NCI-H2196 treated with DMSO at 0.1 percent for 48 hours (cell line): ENCODE results near the gene HABP2.

Experiments
- DNase-seq: peaks from one replicate; lab custom pipeline; 2025; ENCODE audit not compliant: unreplicated experiment; lab: John Stamatoyannopoulos, UW

The HABP2 gene

DNA sequence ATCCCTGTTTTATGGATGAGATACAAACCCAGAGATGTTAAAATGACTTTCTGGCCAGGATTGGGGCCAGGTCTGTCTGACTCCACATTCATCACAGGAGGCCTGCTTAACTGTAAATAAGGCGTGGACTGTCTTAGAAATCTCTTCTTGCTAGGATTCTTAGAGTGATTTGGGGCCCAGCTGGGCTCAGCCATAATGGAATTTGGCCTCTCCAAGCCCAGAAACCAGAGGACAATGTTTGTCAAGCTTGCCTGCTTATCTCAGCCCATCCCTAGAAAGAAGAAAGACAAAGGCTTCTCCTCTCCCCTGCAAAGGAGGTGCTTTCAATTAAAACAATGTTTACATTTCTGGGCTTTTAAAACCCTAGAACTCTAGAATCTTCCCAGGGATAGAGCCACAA lies 2.9 kb downstream of the HABP2 start:
- no peak for DNase-seq

DNA sequence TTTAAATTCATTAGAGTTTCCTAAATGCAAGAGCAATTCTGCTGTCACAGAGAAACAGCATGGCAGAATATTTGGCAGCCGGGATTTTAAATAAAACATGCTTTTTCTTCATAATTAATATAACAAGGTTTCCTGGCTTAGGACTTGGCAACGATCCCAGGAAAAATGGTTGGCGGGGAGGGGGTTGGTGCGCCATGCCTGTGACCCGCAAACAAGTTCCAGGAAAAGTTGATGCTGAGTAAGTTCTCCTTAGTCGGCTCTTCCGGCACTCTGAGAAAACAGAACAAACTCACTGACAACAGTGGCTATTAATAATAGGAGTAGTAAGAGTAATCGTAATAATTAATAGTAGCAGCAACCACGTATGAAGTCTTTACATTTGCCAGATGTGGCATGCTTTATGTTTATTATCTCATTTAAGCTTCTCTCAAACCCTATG lies 4.6 kb downstream of the HABP2 start:
- no peak for DNase-seq

DNA sequence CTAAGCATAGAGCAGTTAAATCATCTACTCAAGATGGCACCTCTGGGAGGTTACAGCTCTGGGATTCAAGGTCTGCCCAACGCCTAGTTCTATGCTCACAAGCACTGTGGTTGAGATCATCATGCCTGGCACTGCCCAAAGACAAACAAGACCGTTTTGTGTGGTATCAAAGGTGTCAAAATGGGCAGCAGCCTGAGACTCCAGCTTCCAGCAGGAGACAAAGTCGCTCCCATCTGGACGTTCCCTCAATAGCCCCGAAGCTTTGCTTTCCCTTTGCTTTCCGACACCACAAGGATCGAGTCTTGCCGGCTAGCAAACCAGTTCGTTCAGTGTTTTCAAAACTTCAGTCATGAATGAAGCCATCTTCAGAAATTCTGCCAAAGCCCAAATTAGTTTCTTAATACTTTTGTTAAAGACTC lies 5.1 kb downstream of the HABP2 start:
- no peak for DNase-seq

DNA sequence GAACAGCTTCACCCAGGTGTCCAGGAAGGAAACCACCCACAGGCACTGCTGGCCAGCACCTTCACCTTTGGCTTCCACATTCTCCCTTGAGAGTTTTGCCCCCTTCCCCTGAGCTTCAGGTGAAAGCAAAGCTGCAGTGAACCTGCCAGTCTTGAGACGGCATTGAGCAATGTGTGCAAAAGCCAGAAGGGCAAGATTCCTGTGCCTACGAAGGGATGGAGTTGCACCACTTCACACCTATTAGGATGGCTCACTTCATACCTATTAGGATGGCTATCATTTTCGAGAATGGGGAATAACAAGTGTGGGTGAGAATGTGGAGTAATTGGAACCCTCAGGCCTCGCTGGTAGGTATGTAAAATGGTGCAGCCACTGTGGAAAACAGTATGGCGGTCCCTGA lies 7.2 kb downstream of the HABP2 start:
- DNase-seq = no peak

DNA sequence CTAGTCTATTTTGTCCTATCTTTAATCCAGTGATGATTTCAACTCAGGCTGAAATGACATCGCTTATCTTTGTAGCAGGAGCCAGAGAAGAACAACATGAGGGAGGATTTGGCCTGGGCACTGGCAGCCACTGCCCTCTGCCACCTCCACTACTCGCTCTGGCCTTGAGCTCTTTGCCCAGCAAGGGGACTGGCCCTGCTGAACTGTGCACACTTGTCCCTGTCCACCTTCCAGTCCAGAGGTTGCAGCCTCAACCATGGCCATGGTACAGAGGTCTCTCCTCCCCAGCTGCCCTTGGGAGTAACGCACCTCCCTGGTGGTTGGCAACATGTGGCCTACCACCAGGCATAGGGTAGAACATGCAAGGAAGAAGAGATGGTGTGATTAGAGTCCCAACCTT lies 8.4 kb downstream of the HABP2 start:
- DNase-seq = no peak

DNA sequence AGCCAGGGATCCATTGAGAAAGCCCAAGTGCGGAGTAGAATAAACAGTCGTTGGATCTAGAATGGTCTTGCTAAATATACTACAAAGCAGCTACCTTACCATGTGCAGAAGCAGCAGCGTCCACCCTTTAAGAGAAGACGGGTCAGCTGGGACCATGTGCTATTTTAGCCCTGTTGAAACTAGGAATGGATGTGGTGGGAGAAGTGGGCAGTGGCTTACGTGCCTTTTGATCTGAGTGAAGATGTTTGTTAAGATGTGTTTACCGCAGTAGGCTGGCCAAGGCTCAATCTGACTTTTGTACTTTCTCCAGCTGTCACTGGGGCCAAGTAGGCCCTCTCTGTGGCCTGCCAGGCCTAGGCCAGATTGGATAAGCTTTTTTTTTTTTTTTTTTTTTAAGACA lies 9.2 kb downstream of the HABP2 start:
- DNase-seq = no peak

DNA sequence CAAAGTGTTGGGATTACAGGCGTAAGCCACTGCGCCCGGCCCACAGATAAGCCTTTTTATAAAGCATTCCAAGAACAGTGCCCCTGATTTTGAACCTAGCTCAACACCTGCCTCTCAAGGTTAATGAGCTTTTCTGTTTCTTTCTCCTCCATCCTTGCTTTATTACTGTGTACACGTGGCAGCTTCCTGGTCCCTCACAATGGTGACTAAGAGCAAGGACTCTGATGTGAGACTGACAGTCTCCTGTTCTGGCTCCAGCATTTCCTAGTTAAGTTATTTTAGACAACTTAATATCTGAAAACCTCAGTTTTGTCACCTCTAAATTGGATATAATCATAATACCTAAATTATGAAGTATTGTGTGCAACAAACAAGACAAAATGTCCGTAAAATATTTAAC lies 9.9 kb downstream of the HABP2 start:
- no peak for DNase-seq

DNA sequence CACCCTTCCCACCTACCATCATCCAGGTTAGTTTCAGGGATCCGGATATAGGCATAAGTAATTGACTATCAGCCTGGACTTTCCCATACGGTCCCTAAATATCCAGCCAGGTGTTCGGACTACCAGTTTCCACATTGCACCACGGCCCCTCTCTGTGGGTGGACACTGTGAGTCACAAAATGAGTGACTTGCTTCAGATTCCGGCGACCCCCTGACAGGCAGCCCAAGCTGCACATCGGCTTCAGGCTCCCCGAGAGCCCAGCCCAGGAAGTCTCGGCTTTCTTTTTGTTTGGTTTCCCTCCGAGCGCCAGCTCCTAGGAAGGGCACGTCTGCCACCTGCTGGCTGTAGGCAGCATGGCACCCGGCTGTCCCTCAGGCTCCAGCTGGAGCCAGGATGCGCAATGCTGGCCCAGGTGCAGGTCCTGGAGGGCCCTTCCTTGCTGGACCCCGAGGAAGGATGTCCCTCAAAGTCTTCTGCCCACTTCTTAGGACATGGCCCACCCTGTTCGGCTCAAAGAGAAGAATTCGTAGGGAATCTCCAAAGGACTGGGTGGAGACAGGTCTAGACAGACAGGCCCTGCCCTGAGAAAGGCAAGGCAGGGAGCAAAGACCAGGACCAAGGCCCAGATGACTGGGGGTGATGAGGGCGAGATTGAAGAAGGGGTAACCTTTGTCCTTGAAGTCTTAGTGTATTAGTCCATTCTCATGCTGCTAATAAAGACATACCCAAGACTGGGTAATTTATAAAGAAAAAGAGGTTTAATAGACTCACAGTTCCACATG lies 10.6 kb downstream of the HABP2 start:
- DNase-seq = peak; percentile 32

DNA sequence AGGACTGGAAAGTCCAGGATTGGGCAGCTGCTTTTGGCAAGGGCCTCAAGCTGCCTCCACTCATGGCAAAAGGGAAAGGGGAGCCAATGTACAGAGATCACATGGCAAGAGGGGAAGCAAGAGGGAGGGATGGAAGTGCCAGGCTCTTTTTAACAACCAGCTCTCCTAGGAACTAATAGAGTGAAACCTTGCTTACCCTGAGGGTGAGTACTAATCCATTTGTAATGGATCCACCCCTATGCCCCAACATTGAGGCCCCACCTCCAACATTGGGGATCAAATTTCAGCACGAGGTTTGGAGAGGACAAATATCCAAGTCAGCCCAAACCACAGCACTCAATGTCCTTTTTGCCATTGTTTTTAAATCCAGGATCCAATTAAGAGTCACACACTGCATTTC lies 12.5 kb downstream of the HABP2 start:
- no peak for DNase-seq

DNA sequence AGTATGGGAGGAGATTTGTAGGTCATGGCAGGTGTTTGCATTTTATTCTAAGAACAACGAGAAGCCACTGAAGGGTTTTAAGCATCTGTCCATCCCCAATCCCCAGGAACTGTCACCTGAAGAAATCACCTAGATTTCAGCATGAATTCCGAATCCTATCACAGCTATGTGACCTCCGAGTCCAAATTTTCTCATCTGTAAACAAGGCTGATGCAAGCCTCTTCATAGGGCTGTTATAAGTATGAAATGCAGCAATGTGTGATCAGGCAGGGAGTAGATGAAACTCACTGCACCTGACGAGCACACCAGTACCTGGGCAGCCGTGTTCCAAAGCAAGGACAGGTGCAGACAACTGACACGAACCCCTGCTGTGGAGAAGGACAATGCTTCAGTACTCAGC lies 14.0 kb downstream of the HABP2 start:
- DNase-seq = no peak

DNA sequence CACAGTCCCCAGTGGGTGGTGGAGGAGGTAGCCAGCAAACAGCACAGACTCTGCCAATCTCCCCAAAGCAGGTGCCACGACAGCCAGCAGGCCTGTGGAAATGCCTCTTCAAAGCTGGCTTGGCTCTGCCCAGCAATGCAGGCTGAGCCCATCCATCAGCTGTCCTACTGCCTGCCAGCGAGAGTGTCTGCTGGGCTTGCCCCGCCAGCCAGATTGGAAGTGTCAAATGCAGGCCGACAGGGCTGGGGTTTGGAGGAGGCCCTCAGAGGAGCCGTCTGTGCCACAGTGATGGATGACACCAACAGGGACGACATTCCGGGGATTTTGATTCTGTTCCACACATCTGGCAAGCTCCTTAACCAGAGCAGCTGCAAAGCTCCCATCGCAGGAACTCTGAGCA lies 16.7 kb downstream of the HABP2 start:
- no peak for DNase-seq

DNA sequence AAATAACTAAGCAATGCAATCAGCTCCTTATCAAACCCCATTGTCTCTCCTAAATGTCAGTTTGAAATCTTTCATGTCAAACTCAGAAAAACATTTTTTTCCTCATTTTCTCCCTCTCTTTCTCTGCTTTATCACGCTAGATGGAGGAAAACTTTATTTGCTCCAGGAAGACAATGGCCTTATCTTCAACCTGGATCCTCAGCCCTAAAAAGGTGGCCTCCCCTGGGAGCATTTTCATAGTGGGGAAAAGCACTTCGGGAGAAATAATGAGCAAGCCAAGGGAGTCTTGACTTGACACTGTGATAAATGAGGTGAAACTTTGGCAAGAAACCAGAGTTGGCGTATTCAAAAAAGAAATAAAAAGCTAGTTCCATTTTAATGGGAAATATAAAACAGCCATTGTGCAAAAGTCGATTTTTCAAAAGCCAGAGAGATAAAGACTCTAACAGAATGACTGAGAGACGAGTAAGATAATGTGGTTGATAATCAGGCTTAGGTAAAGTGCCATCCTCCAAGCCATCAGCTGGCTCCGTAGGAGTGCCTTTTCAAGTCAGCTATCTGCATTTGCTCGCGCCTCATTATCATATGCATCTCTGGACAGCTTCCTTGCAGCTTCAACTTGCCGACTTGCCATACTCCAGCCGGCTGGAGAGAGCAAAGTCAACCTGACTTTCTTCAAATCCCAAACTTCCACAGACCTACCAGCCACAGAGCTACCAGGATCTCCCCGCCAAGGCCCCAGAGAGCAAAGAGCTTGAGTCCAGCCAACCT lies 19.9 kb downstream of the HABP2 start:
- DNase-seq = no peak

DNA sequence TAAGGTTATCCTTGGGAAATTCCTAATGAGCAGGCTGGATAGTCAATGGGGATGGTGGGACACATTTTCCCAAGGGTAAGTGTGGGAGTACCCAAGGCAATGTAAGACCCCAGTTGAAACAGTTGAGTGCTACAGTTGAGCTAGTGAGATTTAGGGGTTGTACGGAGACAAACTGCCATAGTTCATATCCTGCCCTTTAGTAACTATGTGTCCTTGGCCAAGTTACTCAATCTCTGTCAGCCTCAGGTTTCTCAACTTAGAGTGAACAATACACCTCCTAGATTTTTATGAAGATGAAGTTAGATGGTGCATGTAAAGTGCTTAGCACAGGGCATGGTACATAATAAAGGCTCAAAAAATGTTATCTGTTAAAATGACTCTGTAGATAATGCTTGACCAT lies 20.5 kb downstream of the HABP2 start:
- DNase-seq = no peak

DNA sequence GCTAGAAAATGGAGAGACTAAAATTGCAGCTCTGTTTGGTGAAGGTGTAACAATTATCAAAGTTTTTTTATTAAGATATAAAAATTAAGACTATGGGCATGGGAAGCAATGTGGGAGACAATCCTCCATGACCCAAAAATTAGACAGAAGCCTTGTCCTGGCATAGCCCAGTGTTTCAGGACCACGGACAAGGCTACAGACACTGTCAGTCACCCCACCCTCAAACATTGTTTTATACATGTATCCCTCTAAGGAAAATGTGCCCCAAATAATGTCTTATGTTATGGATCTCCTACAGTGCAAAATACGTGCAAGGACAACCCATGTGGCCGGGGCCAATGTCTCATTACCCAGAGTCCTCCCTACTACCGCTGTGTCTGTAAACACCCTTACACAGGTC lies 24.0 kb downstream of the HABP2 start:
- no peak for DNase-seq

DNA sequence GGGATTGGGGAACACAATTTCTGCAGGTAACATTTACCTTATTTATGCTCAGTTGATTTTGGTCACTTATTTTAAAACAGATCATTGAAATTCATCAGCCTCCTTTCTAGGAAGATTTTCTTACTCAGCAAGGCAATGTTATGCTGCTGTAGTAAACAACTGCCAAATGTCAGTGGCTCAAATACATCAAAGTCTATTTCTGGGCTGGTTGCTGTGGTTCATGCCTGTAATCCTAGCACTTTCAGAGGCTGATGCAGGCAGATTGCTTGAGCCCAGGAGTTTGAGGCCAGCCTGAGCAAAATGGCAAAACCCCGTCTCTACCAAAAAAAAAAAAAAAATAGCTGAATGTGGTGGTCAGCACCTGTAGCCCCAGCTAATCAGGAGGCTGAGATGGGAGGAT lies 25.9 kb downstream of the HABP2 start:
- no peak for DNase-seq

DNA sequence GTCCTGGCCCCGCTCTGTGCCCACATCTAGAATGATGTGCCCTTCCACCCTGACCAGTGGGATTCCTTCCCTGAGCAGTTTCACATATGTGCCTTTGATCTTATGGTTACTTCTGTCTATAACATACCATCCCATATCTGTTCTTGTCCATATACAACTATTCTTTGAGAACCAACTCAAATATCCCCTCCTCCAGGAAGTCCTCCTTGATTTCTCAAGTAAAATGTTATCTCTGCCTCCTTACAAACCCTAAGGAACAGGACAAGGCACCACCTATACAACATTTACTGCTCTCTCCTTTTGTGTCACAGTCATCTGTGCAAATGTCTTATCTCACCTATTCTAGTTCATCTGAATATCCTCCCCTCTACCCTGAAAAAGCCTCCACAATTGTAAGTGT lies 28.2 kb downstream of the HABP2 start:
- no peak for DNase-seq

DNA sequence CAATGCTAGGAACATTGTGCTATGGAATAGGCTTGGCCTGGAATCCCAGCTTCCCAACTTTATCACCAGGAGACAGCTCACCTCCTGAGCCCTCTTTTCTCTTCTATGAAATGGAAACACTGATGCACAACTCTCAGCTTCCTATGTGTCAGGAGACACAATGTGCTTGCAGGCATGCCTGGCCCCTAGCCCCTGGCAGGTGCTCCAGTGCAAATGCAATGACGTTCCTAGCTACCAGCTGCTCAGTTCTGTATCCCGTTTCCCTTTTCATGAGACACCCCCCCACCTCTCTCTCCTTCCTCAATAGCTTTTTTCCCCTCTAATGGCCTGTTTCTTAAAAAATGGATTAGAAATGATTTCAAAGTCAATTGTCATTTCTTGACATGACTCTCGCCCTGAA lies 30.7 kb downstream of the HABP2 start:
- no peak for DNase-seq

DNA sequence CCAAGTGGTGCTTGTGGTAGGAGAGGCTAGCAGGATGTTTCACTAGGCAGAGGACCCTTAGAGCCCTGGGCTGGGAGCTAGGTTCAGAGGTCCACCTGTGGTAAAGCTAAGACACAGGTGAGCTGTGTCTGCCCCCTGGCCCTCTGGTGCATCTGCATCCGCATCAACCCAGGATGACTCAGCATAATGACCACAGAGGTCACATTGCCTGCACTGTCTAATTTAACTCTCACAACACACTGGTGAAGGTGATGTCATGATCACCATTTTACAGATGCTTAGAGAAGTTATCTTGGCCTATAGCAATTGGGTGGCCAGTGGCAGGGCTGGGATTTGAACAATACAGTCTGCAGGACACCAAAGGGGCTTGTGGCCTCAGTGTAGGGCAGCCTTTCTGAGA lies 33.1 kb downstream of the HABP2 start:
- DNase-seq = no peak

DNA sequence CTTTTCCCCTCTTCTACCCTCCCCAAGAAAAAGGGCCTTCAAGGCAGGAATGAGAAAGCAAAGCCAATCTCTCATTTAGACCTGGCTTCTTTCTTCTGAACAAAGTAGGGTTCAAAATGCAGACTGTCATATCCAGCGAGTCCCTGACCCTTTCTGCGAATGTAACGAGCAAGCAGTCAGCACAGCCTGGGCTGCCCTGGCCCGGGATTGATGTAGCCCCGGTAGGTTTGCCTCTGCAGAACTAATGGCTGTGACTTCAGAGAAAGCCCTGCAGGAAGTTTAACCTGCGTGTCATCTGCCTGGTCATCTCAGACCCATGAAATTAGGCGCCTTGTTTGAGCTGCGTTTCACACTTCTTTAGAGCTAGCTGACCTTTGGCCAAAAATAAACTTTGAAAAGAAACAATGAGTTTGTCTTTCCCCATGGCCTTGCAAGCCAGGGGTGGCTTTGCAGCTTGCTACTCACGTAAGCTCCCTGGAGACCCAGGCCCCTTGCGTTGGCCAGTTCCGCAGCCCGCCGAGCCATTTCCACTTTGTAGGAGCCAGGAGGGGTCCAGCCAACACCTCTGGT lies 36.4 kb downstream of the HABP2 start:
- DNase-seq = no peak

DNA sequence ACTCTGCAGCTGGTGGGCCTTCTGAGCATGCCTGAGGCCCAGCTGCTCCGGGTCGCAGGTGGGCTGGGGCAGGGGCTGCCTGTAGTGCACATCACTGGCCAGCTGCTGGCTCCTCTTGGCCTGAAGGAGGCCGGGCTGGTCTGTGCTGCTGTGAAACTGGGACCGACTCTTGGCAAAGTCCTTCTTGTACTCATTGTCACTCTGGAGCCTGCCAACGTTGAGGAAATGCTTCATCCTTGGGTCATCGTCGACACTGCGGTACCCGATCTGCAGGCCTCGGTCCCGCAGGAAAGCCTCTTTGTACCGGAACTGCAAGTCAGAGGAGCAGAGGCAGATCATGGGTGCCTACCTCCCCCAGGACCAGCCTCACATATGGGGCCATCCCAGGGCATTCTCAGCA lies 37.7 kb downstream of the HABP2 start:
- no peak for DNase-seq

DNA sequence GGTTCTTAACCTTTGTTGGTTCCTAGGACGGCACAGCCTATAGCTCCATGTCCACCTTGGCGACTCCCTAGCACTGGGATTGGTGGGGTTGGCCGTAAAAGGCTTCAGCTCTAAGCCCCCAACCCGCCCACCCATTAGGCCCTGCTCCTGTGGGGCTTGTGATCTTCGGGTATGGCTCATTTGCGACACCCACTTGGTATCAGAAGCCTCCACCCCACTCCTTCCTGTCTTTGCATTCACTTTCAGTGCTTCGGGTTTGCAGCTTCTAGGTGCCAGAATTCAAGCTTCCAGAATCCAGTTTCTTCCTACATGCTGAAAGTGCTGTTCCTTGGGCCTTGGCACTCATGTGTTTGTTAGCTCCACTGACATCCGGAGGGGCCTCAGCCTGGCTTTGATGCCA lies 39.5 kb downstream of the HABP2 start:
- no peak for DNase-seq

DNA sequence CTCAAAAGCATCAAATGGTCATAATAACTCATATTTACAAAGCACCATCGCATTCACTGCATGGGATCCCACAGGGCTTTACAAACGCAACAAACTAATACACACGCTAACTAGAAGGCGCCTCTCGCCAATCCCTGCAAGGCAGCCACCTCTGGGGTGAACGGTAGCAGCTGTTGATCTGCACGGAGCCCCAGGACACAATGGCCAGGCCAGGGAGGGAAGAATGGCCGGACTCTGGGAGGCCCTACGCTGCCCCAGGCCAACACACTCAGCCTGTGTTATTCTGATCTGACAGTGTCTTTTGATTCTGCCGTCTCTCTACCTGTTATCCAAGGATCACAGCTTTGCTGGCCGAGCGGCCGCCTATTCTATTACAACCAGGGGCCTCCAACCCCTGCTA lies 41.8 kb downstream of the HABP2 start:
- DNase-seq = no peak
